IPS DF 4.7 (cell line): Measurements from ENCODE around the gene WDFY3.

Experiments used
- DNase-seq: peaks from one replicate; pipeline ENCODE4 v3.0.0-alpha.2; 2013; ENCODE audit warnings: low spot score; ENCODE audit errors: extremely low read depth

The WDFY3 gene

GRCh38 chr4:84952776-84953175 is 13.7 kb downstream of the WDFY3 start:
- DNase-seq, result no peak

- no peak for DNase-seq
Measured at GRCh38 chr4:84952004-84952403, 14.5 kb downstream of the WDFY3 start.

GRCh38 chr4:84948056-84948455 is 18.4 kb downstream of the WDFY3 start:
- DNase-seq, result no peak

GRCh38 chr4:84944947-84945346 is 21.5 kb downstream of the WDFY3 start:
- DNase-seq, result no peak

GRCh38 chr4:84940960-84941359 is 25.5 kb downstream of the WDFY3 start:
- DNase-seq, result no peak

GRCh38 chr4:84939113-84939512 is 27.4 kb downstream of the WDFY3 start:
- DNase-seq, result no peak

- DNase-seq, result no peak
Measured at GRCh38 chr4:84938316-84938715, 28.2 kb downstream of the WDFY3 start.

GRCh38 chr4:84937381-84937977 is 29.0 kb downstream of the WDFY3 start:
- no peak for DNase-seq

- DNase-seq, result no peak
Measured at GRCh38 chr4:84936123-84936522, 30.4 kb downstream of the WDFY3 start.

GRCh38 chr4:84932462-84932861 is 34.0 kb downstream of the WDFY3 start:
- DNase-seq, result no peak

- no peak for DNase-seq
Measured at GRCh38 chr4:84931961-84932360, 34.5 kb downstream of the WDFY3 start.

GRCh38 chr4:84931274-84931673 is 35.2 kb downstream of the WDFY3 start:
- no peak for DNase-seq

- DNase-seq, result no peak
Measured at GRCh38 chr4:84928089-84928488, 38.4 kb downstream of the WDFY3 start.

- no peak for DNase-seq
Measured at GRCh38 chr4:84927428-84927827, 39.1 kb downstream of the WDFY3 start.

GRCh38 chr4:84925558-84925957 is 40.9 kb downstream of the WDFY3 start:
- no peak for DNase-seq

GRCh38 chr4:84924434-84924833 is 42.1 kb downstream of the WDFY3 start:
- DNase-seq, result no peak

GRCh38 chr4:84920617-84921016 is 45.9 kb downstream of the WDFY3 start:
- DNase-seq, result no peak

- DNase-seq, result no peak
Measured at GRCh38 chr4:84917869-84918600, 48.5 kb downstream of the WDFY3 start.

- DNase-seq, result no peak
Measured at GRCh38 chr4:84917086-84917821, 49.2 kb downstream of the WDFY3 start.

- DNase-seq, result no peak
Measured at GRCh38 chr4:84916227-84916626, 50.3 kb downstream of the WDFY3 start.

- no peak for DNase-seq
Measured at GRCh38 chr4:84915396-84915780, 51.1 kb downstream of the WDFY3 start.

GRCh38 chr4:84914686-84915395 is 51.6 kb downstream of the WDFY3 start:
- DNase-seq, result no peak
